Endothelial cell of umbilical vein (primary cell): Measurements from ENCODE around the gene TMEM127. TPM values are rescaled to one million over a fixed set of nuclear protein-coding genes. Genes with fewer than 3 reads are reported as not detected.
"Not testable (repeated sequence)": the region's sequence is repeated elsewhere in the genome, so short reads cannot be mapped to it uniquely, and the experiment has no call there.

Experiments
- BruUV-seq: library from RNA; stranded (reverse); fragments of 400-500 nt; replicated peaks from 2 replicates; lab custom pipeline; 2021; lab: Mats Ljungman, UMichigan
- CTCF ChIA-PET: fragments of 300-600, 350-600 bp; sonication (Branson Sonifier 250); formaldehyde crosslinking; loops from one replicate; lab custom pipeline; 2021; ENCODE audit warnings: antibody characterized with exemption, inconsistent platforms; lab: Charles Lee
- POLR2A ChIA-PET: fragments of 300-600, 350-600 bp; sonication (Branson Sonifier 250); formaldehyde crosslinking; loops from one replicate; lab custom pipeline; 2021; ENCODE audit warnings: antibody characterized with exemption, inconsistent platforms; lab: Charles Lee
- DNase-seq: peaks from one replicate; pipeline ENCODE4 v3.0.0-alpha.2; 2011; ENCODE audit warnings: low read depth, low spot score
- FAIRE-seq: peaks from 2 replicates; lab custom pipeline; 2011; peaks lifted over from hg19 to GRCh38; lab: Jason Lieb, UNC
- H2AFZ ChIP-seq: 2 replicates; pipeline ENCODE4 v1.6.0; 2012; ENCODE audit warnings: low read depth, low read length, control low read depth, inconsistent platforms
- H3K27ac ChIP-seq: 2 replicates; pipeline ENCODE4 v1.5.1; 2011; ENCODE audit warnings: low read depth, mild to moderate bottlenecking, control low read depth, low read length, moderate library complexity; ENCODE audit not compliant: insufficient read depth
- H3K27me3 ChIP-seq, 2 experiments: 2 replicates each; pipeline versions ENCODE4 v1.6.0 to v1.6.1; 2011; ENCODE audit warnings: low read length in 2 of 2, mixed read lengths in 1 of 2; ENCODE audit not compliant: control insufficient read depth in 2 of 2, insufficient read depth in 2 of 2
- H3K36me3 ChIP-seq, 2 experiments: 2 replicates in 1 of 2; 3 replicates in 1 of 2; pipeline ENCODE4 v1.5.1; 2011; ENCODE audit warnings: low read length in 2 of 2, mild to moderate bottlenecking in 1 of 2, moderate library complexity in 1 of 2; ENCODE audit not compliant: control insufficient read depth in 2 of 2, insufficient read depth in 2 of 2; ENCODE audit errors: extremely low read depth in 1 of 2
- H3K4me1 ChIP-seq: 3 replicates; pipeline ENCODE4 v1.5.1; 2011; ENCODE audit warnings: mild to moderate bottlenecking, low read length; ENCODE audit not compliant: control insufficient read depth, insufficient read depth; ENCODE audit errors: extremely low read depth
- H3K4me2 ChIP-seq: 2 replicates; pipeline ENCODE4 v1.6.1; 2011; ENCODE audit warnings: low read length, control low read depth, mixed read lengths; ENCODE audit not compliant: insufficient read depth
- H3K4me3 ChIP-seq, 3 experiments: fragments of 200-600 bp in 1 of 3; sonication (generic), shearing (Covaris generic) in 1 of 3; replicated peaks in 1 of 3; 2 replicates each; pipeline ENCODE4 v1.5.1; 2011 to 2016; ENCODE audit warnings: control low read depth in 3 of 3, low read length in 3 of 3, mild to moderate bottlenecking in 2 of 3, inconsistent platforms in 1 of 3, low read depth in 1 of 3, moderate library complexity in 1 of 3; ENCODE audit not compliant: insufficient read depth in 1 of 3
- H3K79me2 ChIP-seq: 2 replicates; pipeline ENCODE4 v1.6.0; 2012; ENCODE audit warnings: low read length, inconsistent platforms; ENCODE audit not compliant: control insufficient read depth, insufficient read depth
- H3K9ac ChIP-seq: replicated peaks from 2 replicates; pipeline ENCODE3; 2011; ENCODE audit warnings: low read length, control low read depth; ENCODE audit not compliant: insufficient read depth; ENCODE audit errors: extremely low read depth
- H3K9me1 ChIP-seq: replicated peaks from 3 replicates; pipeline ENCODE4 v1.6.0; 2011; ENCODE audit warnings: mild to moderate bottlenecking, low read length; ENCODE audit not compliant: control insufficient read depth, insufficient read depth; ENCODE audit errors: extremely low read depth
- H3K9me3 ChIP-seq: replicated peaks from 2 replicates; pipeline ENCODE4 v1.5.1; 2012; ENCODE audit warnings: low read length, inconsistent platforms; ENCODE audit not compliant: control insufficient read depth, insufficient read depth
- H4K20me1 ChIP-seq: replicated peaks from 2 replicates; pipeline ENCODE3; 2011; ENCODE audit warnings: mild to moderate bottlenecking, low read length; ENCODE audit not compliant: control insufficient read depth, insufficient read depth; ENCODE audit errors: extremely low read depth
- CTCF ChIP-seq, 2 donors: IDR thresholded peaks; 1 replicate in 1 of 2; 2 replicates in 1 of 2; pipeline ENCODE4 v1.5.1; 2011; ENCODE audit warnings: low read length in 2 of 2, mild to moderate bottlenecking in 2 of 2, moderate library complexity in 2 of 2, control low read depth in 1 of 2, inconsistent platforms in 1 of 2, low read depth in 1 of 2; ENCODE audit not compliant: insufficient read depth in 1 of 2; ENCODE audit errors: extremely low read depth in 1 of 2
- EZH2 ChIP-seq: IDR thresholded peaks from 2 replicates; pipeline ENCODE4 v1.6.1; 2012; ENCODE audit warnings: borderline replicate concordance, low read depth, mild to moderate bottlenecking, moderate library complexity, low read length, inconsistent platforms; ENCODE audit not compliant: severe bottlenecking
- FOS ChIP-seq: IDR thresholded peaks from 2 replicates; pipeline ENCODE4 v1.6.1; 2011; ENCODE audit warnings: mild to moderate bottlenecking, low read length, moderate library complexity, borderline replicate concordance; ENCODE audit not compliant: insufficient read depth
- GATA2 ChIP-seq: IDR thresholded peaks from 2 replicates; pipeline ENCODE4 v1.7.0; 2011; ENCODE audit warnings: low read depth, mild to moderate bottlenecking, moderate library complexity, mixed read lengths, low read length; ENCODE audit not compliant: insufficient read length, insufficient read depth
- JUN ChIP-seq: IDR thresholded peaks from 2 replicates; pipeline ENCODE4 v1.6.1; 2011; ENCODE audit warnings: borderline replicate concordance, low read depth; ENCODE audit not compliant: insufficient read length, insufficient read depth
- MYC ChIP-seq: IDR thresholded peaks from one replicate; pipeline ENCODE4 v1.6.1; 2011; ENCODE audit warnings: mild to moderate bottlenecking, low read depth, low read length
- POLR2A ChIP-seq: IDR thresholded peaks from 2 replicates; pipeline ENCODE4 v1.6.1; 2012; ENCODE audit warnings: low read depth, mild to moderate bottlenecking, control low read depth, low read length
- POLR2AphosphoS5 ChIP-seq: IDR thresholded peaks from 2 replicates; pipeline ENCODE4 v1.6.1; 2012; ENCODE audit warnings: low read depth, mild to moderate bottlenecking, control low read depth, low read length, moderate library complexity; ENCODE audit not compliant: insufficient read depth
- dilution Hi-C: fragments of 300-500 bp; cut with MboI; formaldehyde crosslinking; loops from one replicate; pipeline ENCODE4 v1.15.0; 2019; ENCODE audit warnings: low sequenced_read_pairs; ENCODE audit not compliant: extremely low pct_ligation_motif_present
- intact Hi-C: fragments of 100-400 bp; cut with micrococcal nuclease; formaldehyde crosslinking; loops from one replicate; pipeline ENCODE4 v1.10.0; 2022
- polyA plus RNA-seq, 4 experiments: library from polyadenylated mRNA; depleted of rRNA in 3 of 4; stranded (reverse) in 3 of 4; unstranded in 1 of 4; fragments of >200 nt; gene quantifications; 2 replicates each; pipeline versions ENCODE4 v1.2.1 to v1.2.3, GENCODE V29; 2011 to 2012; ENCODE audit warnings: missing spikeins in 1 of 4
- total RNA-seq: library from RNA; stranded (reverse); gene quantifications from 2 replicates; pipeline ENCODE4 v1.2.3, GENCODE V29; 2021
- TF ChIP-seq, protein P1 (sequence below): IDR thresholded peaks from 2 replicates; pipeline ENCODE4 v1.6.1; 2011; ENCODE audit not compliant: insufficient read depth, insufficient read length

TMEM127 gene
- total and polyA plus RNA-seq, 2 donors (not counting 3 experiments of a cell fraction or from before 2014, with no cell fraction given) = 48.4 to 75.7 TPM

DNA sequence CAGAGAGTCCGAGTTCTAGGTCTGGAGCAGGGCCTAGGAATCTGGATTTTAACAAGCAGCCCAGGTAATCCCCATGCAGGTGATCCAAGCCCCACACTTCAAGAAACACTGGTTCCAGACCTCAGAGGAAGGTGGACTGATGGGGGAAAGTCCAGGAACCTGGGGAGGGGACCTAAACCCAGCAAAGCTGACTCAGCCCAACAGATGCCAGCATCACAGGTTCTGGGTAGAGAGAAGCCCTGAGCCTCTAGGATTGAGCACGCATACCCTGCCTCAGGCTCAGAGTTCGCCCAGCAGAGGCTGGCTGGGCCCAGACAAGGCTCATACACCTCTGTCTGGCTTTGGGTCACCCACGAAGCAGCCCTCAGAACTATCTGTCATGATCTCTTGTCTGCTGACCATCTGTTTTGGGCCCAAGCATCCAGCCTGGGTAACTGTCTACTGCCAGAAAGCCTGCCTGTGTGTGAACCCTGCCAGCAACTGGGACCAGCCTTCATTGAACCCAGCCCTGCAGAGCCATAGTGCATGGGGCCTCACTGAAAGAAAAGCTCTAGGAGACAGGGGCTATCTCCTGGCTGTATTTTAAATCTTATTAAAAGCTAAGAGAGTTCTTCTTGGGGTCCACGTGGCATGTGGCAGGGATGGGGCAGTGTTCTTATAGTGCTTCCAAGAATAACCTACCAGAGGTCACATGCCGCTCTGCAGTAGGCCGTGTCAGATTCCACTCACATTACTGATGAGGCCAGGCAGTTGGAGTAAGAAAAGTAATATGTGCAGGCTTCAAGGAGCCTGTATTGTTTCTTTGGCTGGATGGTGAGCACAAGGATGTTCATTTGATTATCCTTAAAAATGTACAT is 7.4 kb downstream of the TMEM127 start:
- no peaks in the 10 kb centered on the region for H4K20me1 ChIP-seq
- H3K4me3 ChIP-seq = no peak overlapping the region
- BruUV-seq = no TSS peak
- intact Hi-C loops = no loop called here
- peaks cover 6 to 8% of the 10 kb centered on the region in 2 experiments for H3K36me3 ChIP-seq
- TF ChIP-seq CTCF (IDR thresholded peaks at IDR 0.05; ENCODE audit: extremely low read depth in 1 of 2, insufficient read depth in 1 of 2, low read depth in 1 of 2, low read length in 2 of 2) = no peak
- TF ChIP-seq POLR2AphosphoS5 = no peak
- TF ChIP-seq GATA2 = no peak
- TF ChIP-seq POLR2A = no peak
- TF ChIP-seq, protein P1, sequence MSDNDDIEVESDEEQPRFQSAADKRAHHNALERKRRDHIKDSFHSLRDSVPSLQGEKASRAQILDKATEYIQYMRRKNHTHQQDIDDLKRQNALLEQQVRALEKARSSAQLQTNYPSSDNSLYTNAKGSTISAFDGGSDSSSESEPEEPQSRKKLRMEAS = no peak
- no peak for TF ChIP-seq JUN
- no peak for TF ChIP-seq EZH2
- TF ChIP-seq MYC = no peak
- TF ChIP-seq FOS = no peak
- H3K27ac ChIP-seq = no peak overlapping the region
- H3K9ac ChIP-seq = no peak overlapping the region
- H3K27me3 ChIP-seq = no peaks in the 10 kb centered on the region
- no peak overlapping the region for H2AFZ ChIP-seq
- H3K79me2 ChIP-seq = peaks cover 40% of the 10 kb centered on the region
- H3K4me1 ChIP-seq = peaks cover 52% of the 10 kb centered on the region
- no peaks in the 10 kb centered on the region for H3K9me3 ChIP-seq
- CTCF ChIA-PET = interaction anchor here (0.8 to 2.5 kb wide), 5 partner anchors 12 to 266 kb away, joined by 3 to 13 read pairs (median 5); partner anchors contain the start of gene ASTL
- DNase-seq (no peak), FAIRE-seq (no peak)
- no peak overlapping the region for H3K4me2 ChIP-seq
- POLR2A ChIA-PET = no interaction called here
- peaks cover 6% of the 10 kb centered on the region for H3K9me1 ChIP-seq
- dilution Hi-C loops = no loop called here

- H4K20me1 ChIP-seq, H3K27me3 ChIP-seq, H3K9me3 ChIP-seq, H3K9me1 ChIP-seq, dilution Hi-C loops, H3K4me2 ChIP-seq, H3K27ac ChIP-seq, H3K4me3 ChIP-seq, DNase-seq, H3K9ac ChIP-seq, BruUV-seq, intact Hi-C loops, POLR2A ChIA-PET, H2AFZ ChIP-seq, FAIRE-seq: not testable (repeated sequence)
- Histone ChIP-seq H3K36me3 (peaks cover 8 to 11% of the 10 kb centered on the region in 2 experiments), H3K79me2 (peaks cover 39% of the 10 kb centered on the region), H3K4me1 (peaks cover 52% of the 10 kb centered on the region)
- CTCF ChIA-PET = interaction anchor here (2.2 kb wide), 1 partner anchor 83 kb away, joined by 5 read pairs; no protein-coding TSS in a partner anchor
Measured at GRCh38 chr2:96257744-96258143, 8.1 kb downstream of the TMEM127 start.
